Measurements from ENCODE around the gene C11orf86. TPM values are rescaled to one million over a fixed set of nuclear protein-coding genes. Genes with fewer than 3 reads are reported as not detected.

C11orf86 gene
- total RNA-seq, 1 experiment from 2014 or later, result 0.28 TPM

DNA sequence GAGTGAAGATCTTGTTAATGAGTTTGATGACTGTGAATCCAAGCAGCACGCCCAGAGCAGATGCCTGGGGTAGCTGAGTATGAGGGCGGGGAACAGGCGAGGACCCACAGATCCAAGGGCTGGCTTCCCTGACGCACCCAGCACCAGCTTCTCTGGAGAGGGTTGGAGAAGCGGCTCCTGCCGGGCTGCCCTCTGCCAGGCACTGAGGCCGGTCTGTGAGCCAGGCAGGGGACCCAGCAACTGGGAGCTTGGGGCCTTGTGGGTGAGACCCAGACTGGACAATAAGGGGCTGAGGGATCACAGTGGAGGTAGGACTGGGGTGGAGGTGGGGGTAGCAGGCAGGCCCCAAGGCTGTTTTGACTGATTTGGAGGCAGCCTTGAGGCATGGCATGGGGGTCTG, 39.2 kb downstream of the C11orf86 start:
- Histone ChIP-seq H3K4me1 (ENCODE audit: control insufficient read depth, insufficient read depth, low read length) (no peaks in the 10 kb centered on the region), H3K9me3 (ENCODE audit: control insufficient read depth, insufficient read depth, low read depth, low read length) (no peaks in the 10 kb centered on the region), H3K27ac (ENCODE audit: low read length) (no peak overlapping the region), H3K36me3 (ENCODE audit: control insufficient read depth, insufficient read depth, low read length) (no peaks in the 10 kb centered on the region), H3K27me3 (ENCODE audit: control insufficient read depth, insufficient read depth, low read length) (no peaks in the 10 kb centered on the region), H3K4me3 (ENCODE audit: low read depth in 2 of 2, low read length in 2 of 2) (no peak overlapping the region)
- no TSS peak for BruUV-seq (replicated peaks)
- intact Hi-C loops (cut with micrococcal nuclease; ENCODE audit: unreplicated experiment), result no loop called here
- DNase-seq (ENCODE audit: low read depth, low spot score) (no peak), ATAC-seq (no peak)
- in situ Hi-C loops (cut with HindIII; ENCODE audit: low pct_unique_long_range_greater_than_20kb, low sequenced_read_pairs), result no loop called here
- TF ChIP-seq POLR2AphosphoS5 (IDR thresholded peaks at IDR 0.05; ENCODE audit: low read depth, low read length) (no peak), SIN3A (IDR thresholded peaks at IDR 0.05; ENCODE audit: borderline replicate concordance, insufficient read depth, low read depth, low read length) (no peak), TCF7L2 (IDR thresholded peaks at IDR 0.05; ENCODE audit: low read depth, low read length) (no peak)
- TF ChIP-seq, protein P1, sequence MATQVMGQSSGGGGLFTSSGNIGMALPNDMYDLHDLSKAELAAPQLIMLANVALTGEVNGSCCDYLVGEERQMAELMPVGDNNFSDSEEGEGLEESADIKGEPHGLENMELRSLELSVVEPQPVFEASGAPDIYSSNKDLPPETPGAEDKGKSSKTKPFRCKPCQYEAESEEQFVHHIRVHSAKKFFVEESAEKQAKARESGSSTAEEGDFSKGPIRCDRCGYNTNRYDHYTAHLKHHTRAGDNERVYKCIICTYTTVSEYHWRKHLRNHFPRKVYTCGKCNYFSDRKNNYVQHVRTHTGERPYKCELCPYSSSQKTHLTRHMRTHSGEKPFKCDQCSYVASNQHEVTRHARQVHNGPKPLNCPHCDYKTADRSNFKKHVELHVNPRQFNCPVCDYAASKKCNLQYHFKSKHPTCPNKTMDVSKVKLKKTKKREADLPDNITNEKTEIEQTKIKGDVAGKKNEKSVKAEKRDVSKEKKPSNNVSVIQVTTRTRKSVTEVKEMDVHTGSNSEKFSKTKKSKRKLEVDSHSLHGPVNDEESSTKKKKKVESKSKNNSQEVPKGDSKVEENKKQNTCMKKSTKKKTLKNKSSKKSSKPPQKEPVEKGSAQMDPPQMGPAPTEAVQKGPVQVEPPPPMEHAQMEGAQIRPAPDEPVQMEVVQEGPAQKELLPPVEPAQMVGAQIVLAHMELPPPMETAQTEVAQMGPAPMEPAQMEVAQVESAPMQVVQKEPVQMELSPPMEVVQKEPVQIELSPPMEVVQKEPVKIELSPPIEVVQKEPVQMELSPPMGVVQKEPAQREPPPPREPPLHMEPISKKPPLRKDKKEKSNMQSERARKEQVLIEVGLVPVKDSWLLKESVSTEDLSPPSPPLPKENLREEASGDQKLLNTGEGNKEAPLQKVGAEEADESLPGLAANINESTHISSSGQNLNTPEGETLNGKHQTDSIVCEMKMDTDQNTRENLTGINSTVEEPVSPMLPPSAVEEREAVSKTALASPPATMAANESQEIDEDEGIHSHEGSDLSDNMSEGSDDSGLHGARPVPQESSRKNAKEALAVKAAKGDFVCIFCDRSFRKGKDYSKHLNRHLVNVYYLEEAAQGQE (IDR thresholded peaks at IDR 0.05; ENCODE audit: insufficient read depth in 1 of 2, low read depth in 2 of 2, low read length in 1 of 2), result no peak
- TF ChIP-seq, protein P2, sequence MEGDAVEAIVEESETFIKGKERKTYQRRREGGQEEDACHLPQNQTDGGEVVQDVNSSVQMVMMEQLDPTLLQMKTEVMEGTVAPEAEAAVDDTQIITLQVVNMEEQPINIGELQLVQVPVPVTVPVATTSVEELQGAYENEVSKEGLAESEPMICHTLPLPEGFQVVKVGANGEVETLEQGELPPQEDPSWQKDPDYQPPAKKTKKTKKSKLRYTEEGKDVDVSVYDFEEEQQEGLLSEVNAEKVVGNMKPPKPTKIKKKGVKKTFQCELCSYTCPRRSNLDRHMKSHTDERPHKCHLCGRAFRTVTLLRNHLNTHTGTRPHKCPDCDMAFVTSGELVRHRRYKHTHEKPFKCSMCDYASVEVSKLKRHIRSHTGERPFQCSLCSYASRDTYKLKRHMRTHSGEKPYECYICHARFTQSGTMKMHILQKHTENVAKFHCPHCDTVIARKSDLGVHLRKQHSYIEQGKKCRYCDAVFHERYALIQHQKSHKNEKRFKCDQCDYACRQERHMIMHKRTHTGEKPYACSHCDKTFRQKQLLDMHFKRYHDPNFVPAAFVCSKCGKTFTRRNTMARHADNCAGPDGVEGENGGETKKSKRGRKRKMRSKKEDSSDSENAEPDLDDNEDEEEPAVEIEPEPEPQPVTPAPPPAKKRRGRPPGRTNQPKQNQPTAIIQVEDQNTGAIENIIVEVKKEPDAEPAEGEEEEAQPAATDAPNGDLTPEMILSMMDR (IDR thresholded peaks at IDR 0.05), result no peak
- ChIA-PET POLR2A (interaction anchor here (0.6 to 1.1 kb wide), 2 partner anchors 39 to 208 kb away, joined by 3 to 6 read pairs; no protein-coding TSS in a partner anchor), CTCF (no interaction called here)

DNA sequence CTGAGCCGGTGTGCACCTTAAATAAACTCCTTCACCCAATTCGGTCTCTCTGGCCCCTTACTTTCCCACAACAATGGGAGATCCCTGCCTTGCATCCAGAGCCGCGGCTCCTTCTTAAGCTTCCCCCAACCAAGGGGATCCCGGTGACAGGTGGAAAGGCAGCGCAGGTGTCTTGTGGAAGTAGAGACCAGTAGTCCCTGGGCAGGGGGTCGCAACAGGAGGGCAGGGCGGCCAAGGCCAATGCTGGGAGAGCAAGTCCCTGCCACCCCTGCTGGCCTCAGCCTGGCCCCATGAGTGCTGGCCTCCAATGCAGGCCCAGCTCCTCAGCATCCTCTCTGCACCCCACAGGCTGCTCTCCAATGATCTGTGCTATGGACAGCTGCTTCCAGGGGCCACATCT, 39.9 kb downstream of the C11orf86 start:
- ATAC-seq, result no peak
- no peaks in the 10 kb centered on the region for H3K27me3 ChIP-seq (ENCODE audit: control insufficient read depth, insufficient read depth, low read length)
- no TSS peak for BruUV-seq (replicated peaks)
- CTCF ChIA-PET, result interaction anchor here (0.6 kb wide), 1 partner anchor 139 kb away, joined by 6 read pairs; no protein-coding TSS in a partner anchor
- POLR2A ChIA-PET, result interaction anchor here (1.1 kb wide), 1 partner anchor 38 kb away, joined by 3 read pairs; no protein-coding TSS in a partner anchor
- no peaks in the 10 kb centered on the region for H3K4me1 ChIP-seq (ENCODE audit: control insufficient read depth, insufficient read depth, low read length)
- H3K4me3 ChIP-seq (ENCODE audit: low read depth in 2 of 2, low read length in 2 of 2), result no peak overlapping the region
- no peaks in the 10 kb centered on the region for H3K9me3 ChIP-seq (ENCODE audit: control insufficient read depth, insufficient read depth, low read depth, low read length)
- intact Hi-C loops (cut with micrococcal nuclease; ENCODE audit: unreplicated experiment), result no loop called here
- TF ChIP-seq, protein P2 (IDR thresholded peaks at IDR 0.05), result no peak
- TF ChIP-seq TCF7L2 (IDR thresholded peaks at IDR 0.05; ENCODE audit: low read depth, low read length), result no peak
- DNase-seq (ENCODE audit: low read depth, low spot score), result no peak
- no peak overlapping the region for H3K27ac ChIP-seq (ENCODE audit: low read length)
- in situ Hi-C loops (cut with HindIII; ENCODE audit: low pct_unique_long_range_greater_than_20kb, low sequenced_read_pairs), result no loop called here
- H3K36me3 ChIP-seq (ENCODE audit: control insufficient read depth, insufficient read depth, low read length), result no peaks in the 10 kb centered on the region
